ENCODE data around the gene C5orf15.

Gene C5orf15

GRCh38 chr5:133968204-133968980, at the start of gene C5orf15:
Gene C5orf15, minus strand, starts transcription at chr5:133968625. Its CDS starts 41 bp downstream, at chr5:133968584.
- Mint-ChIP-seq H3K36me3 (ENCODE audit: low read depth) (peaks cover 37% of the 10 kb centered on the region), H3K9me3 (no peaks in the 10 kb centered on the region)

GRCh38 chr5:134008266-134008749, 39.9 kb upstream of the C5orf15 start:
- peaks cover 68% of the 10 kb centered on the region for H3K27me3 Mint-ChIP-seq
- no peaks in the 10 kb centered on the region for H3K9me3 Mint-ChIP-seq
- intact Hi-C loops (cut with micrococcal nuclease) = no loop called here
- H3K4me1 Mint-ChIP-seq (ENCODE audit: low read depth) = peaks cover 14% of the 10 kb centered on the region
- no peak overlapping the region for H3K4me3 Mint-ChIP-seq
- H3K36me3 Mint-ChIP-seq (ENCODE audit: low read depth) = peaks cover 12% of the 10 kb centered on the region
- no peak overlapping the region for H3K27ac Mint-ChIP-seq

More at GRCh38 chr5:133968204-133968980, at the start of gene C5orf15:
- no peaks in the 10 kb centered on the region for H3K27me3 Mint-ChIP-seq
- intact Hi-C loops (cut with micrococcal nuclease) = loop anchor here (1.0 kb wide), 1 partner anchor 36 kb away; the partner anchor contains the start of gene VDAC1
- peak within 1 kb of the TSS; percentile 90 for H3K4me3 Mint-ChIP-seq
- H3K27ac Mint-ChIP-seq = peak within 1 kb of the TSS; percentile 97
- peaks cover 28% of the 10 kb centered on the region for H3K4me1 Mint-ChIP-seq (ENCODE audit: low read depth)

- Mint-ChIP-seq H3K27ac (no peak overlapping the region), H3K27me3 (peaks cover 63% of the 10 kb centered on the region), H3K4me3 (no peak overlapping the region), H3K4me1 (ENCODE audit: low read depth) (peaks cover 20% of the 10 kb centered on the region), H3K36me3 (ENCODE audit: low read depth) (peaks cover 17% of the 10 kb centered on the region), H3K9me3 (no peaks in the 10 kb centered on the region)
- intact Hi-C loops (cut with micrococcal nuclease) = no loop called here
Measured at GRCh38 chr5:134007581-134008265, 39.3 kb upstream of the C5orf15 start.

- intact Hi-C loops (cut with micrococcal nuclease) = no loop called here
- peak overlapping the region; percentile 91 for H3K27ac Mint-ChIP-seq
Measured at GRCh38 chr5:134006115-134006514, 37.7 kb upstream of the C5orf15 start.

GRCh38 chr5:134005417-134006061, 37.1 kb upstream of the C5orf15 start:
- peaks cover 39% of the 10 kb centered on the region for H3K36me3 Mint-ChIP-seq (ENCODE audit: low read depth)
- H3K9me3 Mint-ChIP-seq = no peaks in the 10 kb centered on the region
- H3K27me3 Mint-ChIP-seq = peaks cover 46% of the 10 kb centered on the region
- peak overlapping the region; percentile 91 for H3K27ac Mint-ChIP-seq
- peaks cover 40% of the 10 kb centered on the region for H3K4me1 Mint-ChIP-seq (ENCODE audit: low read depth)
- intact Hi-C loops (cut with micrococcal nuclease) = no loop called here
- H3K4me3 Mint-ChIP-seq = peak overlapping the region; percentile 86

More at GRCh38 chr5:134006115-134006514, 37.7 kb upstream of the C5orf15 start:
- Mint-ChIP-seq H3K4me1 (ENCODE audit: low read depth) (peaks cover 36% of the 10 kb centered on the region), H3K4me3 (peak overlapping the region; percentile 86), H3K9me3 (no peaks in the 10 kb centered on the region), H3K36me3 (ENCODE audit: low read depth) (peaks cover 34% of the 10 kb centered on the region), H3K27me3 (peaks cover 51% of the 10 kb centered on the region)

GRCh38 chr5:134004626-134005416, 36.4 kb upstream of the C5orf15 start, which contains the start of gene VDAC1:
Gene VDAC1, minus strand, starts transcription at chr5:134004975. Its CDS starts 11,963 bp downstream, at chr5:133993012.
- Mint-ChIP-seq H3K27me3 (peaks cover 41% of the 10 kb centered on the region), H3K9me3 (no peaks in the 10 kb centered on the region), H3K36me3 (ENCODE audit: low read depth) (peaks cover 46% of the 10 kb centered on the region), H3K27ac (peak within 1 kb of the TSS; percentile 91), H3K4me1 (ENCODE audit: low read depth) (peaks cover 47% of the 10 kb centered on the region), H3K4me3 (peak within 1 kb of the TSS; percentile 86)
- intact Hi-C loops (cut with micrococcal nuclease) = loop anchor here (1.0 kb wide), 1 partner anchor 37 kb away; the partner anchor contains the start of gene C5orf15

GRCh38 chr5:134003817-134004625, 35.6 kb upstream of the C5orf15 start:
- H3K9me3 Mint-ChIP-seq = no peaks in the 10 kb centered on the region

GRCh38 chr5:134003064-134003816, 34.8 kb upstream of the C5orf15 start:
- peaks cover 57% of the 10 kb centered on the region for H3K4me1 Mint-ChIP-seq (ENCODE audit: low read depth)
- intact Hi-C loops (cut with micrococcal nuclease) = no loop called here
- H3K27me3 Mint-ChIP-seq = peaks cover 28% of the 10 kb centered on the region
- H3K27ac Mint-ChIP-seq = peak overlapping the region; percentile 91
- peak overlapping the region; percentile 86 for H3K4me3 Mint-ChIP-seq
- H3K9me3 Mint-ChIP-seq = no peaks in the 10 kb centered on the region
- H3K36me3 Mint-ChIP-seq (ENCODE audit: low read depth) = peaks cover 51% of the 10 kb centered on the region

More at GRCh38 chr5:134003817-134004625, 35.6 kb upstream of the C5orf15 start:
- Mint-ChIP-seq H3K4me3 (peak overlapping the region; percentile 86), H3K4me1 (ENCODE audit: low read depth) (peaks cover 55% of the 10 kb centered on the region), H3K27me3 (peaks cover 34% of the 10 kb centered on the region), H3K27ac (peak overlapping the region; percentile 91), H3K36me3 (ENCODE audit: low read depth) (peaks cover 51% of the 10 kb centered on the region)
- intact Hi-C loops (cut with micrococcal nuclease) = loop anchor here (1.0 kb wide), 1 partner anchor 36 kb away; the partner anchor contains the start of gene C5orf15

GRCh38 chr5:134001938-134002731, 33.7 kb upstream of the C5orf15 start:
- H3K27ac Mint-ChIP-seq = no peak overlapping the region
- peaks cover 57% of the 10 kb centered on the region for H3K4me1 Mint-ChIP-seq (ENCODE audit: low read depth)
- intact Hi-C loops (cut with micrococcal nuclease) = no loop called here
- peaks cover 17% of the 10 kb centered on the region for H3K27me3 Mint-ChIP-seq
- peak overlapping the region; percentile 86 for H3K4me3 Mint-ChIP-seq
- H3K36me3 Mint-ChIP-seq (ENCODE audit: low read depth) = peaks cover 51% of the 10 kb centered on the region
- no peaks in the 10 kb centered on the region for H3K9me3 Mint-ChIP-seq

- Mint-ChIP-seq H3K27me3 (peaks cover 5% of the 10 kb centered on the region), H3K27ac (no peak overlapping the region), H3K36me3 (ENCODE audit: low read depth) (peaks cover 51% of the 10 kb centered on the region), H3K4me3 (no peak overlapping the region), H3K4me1 (ENCODE audit: low read depth) (peaks cover 56% of the 10 kb centered on the region), H3K9me3 (no peaks in the 10 kb centered on the region)
- intact Hi-C loops (cut with micrococcal nuclease) = no loop called here
Measured at GRCh38 chr5:134000696-134001453, 32.5 kb upstream of the C5orf15 start.

- Mint-ChIP-seq H3K4me3 (no peak overlapping the region), H3K36me3 (ENCODE audit: low read depth) (peaks cover 48% of the 10 kb centered on the region)
Measured at GRCh38 chr5:134000091-134000511, 31.7 kb upstream of the C5orf15 start.

More at GRCh38 chr5:134000091-134000511, 31.7 kb upstream of the C5orf15 start:
- intact Hi-C loops (cut with micrococcal nuclease) = no loop called here
- Mint-ChIP-seq H3K9me3 (no peaks in the 10 kb centered on the region), H3K27ac (no peak overlapping the region), H3K27me3 (no peaks in the 10 kb centered on the region), H3K4me1 (ENCODE audit: low read depth) (peaks cover 56% of the 10 kb centered on the region)

Measured in dendritic cell treated with granulocyte-macrophage colony-stimulating factor and Interleukin-4, amounts not matched to agents 40 ng/mL and 50 ng/mL, for 4 days (primary cell).